ENCODE measurements around the gene LAMTOR2.

LAMTOR2 gene

GRCh38 chr1:156108057-156108456, 53.5 kb downstream of the LAMTOR2 start:
- no peaks in the 10 kb centered on the region for H3K9me3 ChIP-seq (ENCODE audit: control insufficient read depth in 2 of 2, low read length in 2 of 2)
- peaks cover 56% of the 10 kb centered on the region for H3K4me1 ChIP-seq (ENCODE audit: control insufficient read depth, insufficient read depth, low read length)
- H3K27ac ChIP-seq (ENCODE audit: low read length), result peak overlapping the region; percentile 100
- no peaks in the 10 kb centered on the region for H3K36me3 ChIP-seq (ENCODE audit: control insufficient read depth in 2 of 2, insufficient read depth in 2 of 2, low read length in 2 of 2)
- H3K9ac ChIP-seq (ENCODE audit: low read length in 2 of 2), result no peak overlapping the region
- H3K4me3 ChIP-seq (ENCODE audit: low read length in 2 of 2), result no peak overlapping the region
- no peaks in the 10 kb centered on the region for H3K27me3 ChIP-seq (ENCODE audit: control insufficient read depth in 1 of 2, insufficient read depth in 2 of 2, low read length in 2 of 2)
